Measurements from ENCODE around the gene PKNOX2. TPM values are rescaled to one million over a fixed set of nuclear protein-coding genes. Genes with fewer than 3 reads are reported as not detected.

PKNOX2 gene
- polyA plus RNA-seq, 2 of the 4 experiments (the other 2 are of a cell fraction) = not detected

DNA sequence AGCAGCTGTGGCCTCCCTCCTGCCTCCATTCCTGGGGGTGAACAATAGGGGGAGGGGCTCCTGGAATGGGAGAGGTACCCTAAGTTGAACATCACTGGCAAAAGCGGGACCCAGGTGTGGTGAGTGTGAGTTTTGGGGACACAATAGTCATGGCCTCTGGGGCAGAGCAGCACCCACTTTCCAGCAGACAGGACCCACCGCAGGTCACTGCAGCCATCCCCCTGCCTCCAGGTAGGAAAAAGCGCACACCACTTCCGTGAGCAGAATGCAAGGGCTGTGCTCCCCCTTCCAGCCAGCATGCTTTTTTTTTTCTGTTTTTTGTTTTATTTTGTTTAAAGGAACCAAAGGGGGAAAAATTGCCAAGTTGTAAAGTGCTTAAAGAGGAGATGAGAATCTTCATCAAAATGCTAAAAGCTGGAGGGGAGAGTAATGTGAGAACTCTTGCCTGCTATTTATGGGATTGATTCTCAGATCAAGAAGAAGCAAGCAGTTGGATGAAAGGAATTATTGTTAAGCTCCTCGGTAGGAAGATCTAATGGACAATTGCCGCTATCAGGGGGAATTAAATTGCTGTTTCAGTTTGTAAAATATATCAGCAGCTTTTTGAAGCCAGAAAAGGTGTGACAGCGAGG, 178.7 kb downstream of the PKNOX2 start:
- FAIRE-seq (no peak), DNase-seq (ENCODE audit: low read depth in 1 of 2, low spot score in 1 of 2) (no peak), ATAC-seq (no peak)
- Histone ChIP-seq H3K4me2 (no peak overlapping the region), H3K27ac (no peak overlapping the region), H3K4me3 (no peak overlapping the region), H3K4me1 (no peaks in the 10 kb centered on the region), H3K9me3 (no peaks in the 10 kb centered on the region)
- POLR2A ChIA-PET = no interaction called here
- WGBS (ENCODE audit: missing lambda C conversion rate) = 58% methylated on average over 7 of the region's 7 CpGs
- TF ChIP-seq JUN (IDR thresholded peaks at IDR 0.05) (no peak), EHF (CRISPR knock-in tag; IDR thresholded peaks at IDR 0.05) (no peak), FOXS1 (CRISPR knock-in tag; IDR thresholded peaks at IDR 0.05) (no peak), RARB (CRISPR knock-in tag; IDR thresholded peaks at IDR 0.05) (no peak), MAFK (IDR thresholded peaks at IDR 0.05; ENCODE audit: partially characterized antibody) (no peak), CBX2 (IDR thresholded peaks at IDR 0.05; ENCODE audit: borderline replicate concordance, low read depth) (no peak), PHF8 (IDR thresholded peaks at IDR 0.05; ENCODE audit: borderline replicate concordance, low read depth) (no peak), ESRRA (IDR thresholded peaks at IDR 0.05; ENCODE audit: borderline replicate concordance, low read length) (no peak), FOSL2 (IDR thresholded peaks at IDR 0.05) (no peak), FOSL2 (CRISPR knock-in tag; IDR thresholded peaks at IDR 0.05) (no peak), HOXB13 (CRISPR knock-in tag; IDR thresholded peaks at IDR 0.05; ENCODE audit: low read depth) (no peak), RAD21 (conservative IDR thresholded peaks at IDR 0.05 in 1 of 2, IDR thresholded peaks at IDR 0.05 in 1 of 2) (no peak)
- TF ChIP-seq, protein P1, sequence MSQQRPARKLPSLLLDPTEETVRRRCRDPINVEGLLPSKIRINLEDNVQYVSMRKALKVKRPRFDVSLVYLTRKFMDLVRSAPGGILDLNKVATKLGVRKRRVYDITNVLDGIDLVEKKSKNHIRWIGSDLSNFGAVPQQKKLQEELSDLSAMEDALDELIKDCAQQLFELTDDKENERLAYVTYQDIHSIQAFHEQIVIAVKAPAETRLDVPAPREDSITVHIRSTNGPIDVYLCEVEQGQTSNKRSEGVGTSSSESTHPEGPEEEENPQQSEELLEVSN (IDR thresholded peaks at IDR 0.05; ENCODE audit: borderline replicate concordance, low read depth) = no peak
- TF ChIP-seq, protein P2, sequence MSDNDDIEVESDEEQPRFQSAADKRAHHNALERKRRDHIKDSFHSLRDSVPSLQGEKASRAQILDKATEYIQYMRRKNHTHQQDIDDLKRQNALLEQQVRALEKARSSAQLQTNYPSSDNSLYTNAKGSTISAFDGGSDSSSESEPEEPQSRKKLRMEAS (IDR thresholded peaks at IDR 0.05) = no peak
- TF ChIP-seq, protein P3, sequence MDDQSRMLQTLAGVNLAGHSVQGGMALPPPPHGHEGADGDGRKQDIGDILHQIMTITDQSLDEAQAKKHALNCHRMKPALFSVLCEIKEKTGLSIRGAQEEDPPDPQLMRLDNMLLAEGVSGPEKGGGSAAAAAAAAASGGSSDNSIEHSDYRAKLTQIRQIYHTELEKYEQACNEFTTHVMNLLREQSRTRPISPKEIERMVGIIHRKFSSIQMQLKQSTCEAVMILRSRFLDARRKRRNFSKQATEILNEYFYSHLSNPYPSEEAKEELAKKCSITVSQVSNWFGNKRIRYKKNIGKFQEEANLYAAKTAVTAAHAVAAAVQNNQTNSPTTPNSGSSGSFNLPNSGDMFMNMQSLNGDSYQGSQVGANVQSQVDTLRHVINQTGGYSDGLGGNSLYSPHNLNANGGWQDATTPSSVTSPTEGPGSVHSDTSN (IDR thresholded peaks at IDR 0.05) = no peak
- TF ChIP-seq, protein P4, sequence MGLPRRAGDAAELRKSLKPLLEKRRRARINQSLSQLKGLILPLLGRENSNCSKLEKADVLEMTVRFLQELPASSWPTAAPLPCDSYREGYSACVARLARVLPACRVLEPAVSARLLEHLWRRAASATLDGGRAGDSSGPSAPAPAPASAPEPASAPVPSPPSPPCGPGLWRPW (IDR thresholded peaks at IDR 0.05) = no peak
- CTCF ChIA-PET = interaction anchor here (0.8 to 1.9 kb wide), 3 partner anchors 8 to 65 kb away, joined by 3 to 8 read pairs (median 3); no protein-coding TSS in a partner anchor

DNA sequence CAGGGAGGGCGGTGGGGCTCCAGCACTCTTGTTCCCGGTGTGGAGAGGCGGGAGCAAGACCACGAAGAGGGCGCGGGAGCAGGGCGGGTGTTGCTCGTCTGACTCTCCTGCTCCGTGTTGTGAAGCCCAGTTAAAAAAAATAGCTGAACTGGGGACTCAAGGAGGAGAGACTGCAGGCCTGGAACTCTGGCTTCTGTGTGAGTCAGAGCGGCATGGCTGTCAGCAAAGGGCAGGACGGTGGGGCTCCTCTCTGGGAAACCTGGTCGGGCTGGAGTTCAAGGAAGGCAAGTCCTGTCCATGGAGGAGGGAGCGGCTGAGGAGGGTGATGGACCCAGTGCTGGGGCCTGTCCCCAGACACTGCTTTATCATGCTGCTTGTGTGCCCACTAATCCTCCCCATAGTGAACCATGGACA, 179.2 kb downstream of the PKNOX2 start:
- ChIA-PET CTCF (interaction anchor here (0.8 to 1.5 kb wide), 3 partner anchors 10 to 177 kb away, joined by 3 to 4 read pairs (median 3); no protein-coding TSS in a partner anchor), POLR2A (no interaction called here)
- 57% methylated on average over 13 of the region's 13 CpGs for WGBS (ENCODE audit: missing lambda C conversion rate)
- H3K27ac ChIP-seq = no peak overlapping the region
- FAIRE-seq (no peak), ATAC-seq (no peak), DNase-seq (ENCODE audit: low read depth in 1 of 2, low spot score in 1 of 2) (no peak)
- H3K4me2 ChIP-seq = no peak overlapping the region
- H3K4me3 ChIP-seq = no peak overlapping the region
- no peaks in the 10 kb centered on the region for H3K4me1 ChIP-seq
- no peaks in the 10 kb centered on the region for H3K9me3 ChIP-seq
- TF ChIP-seq TP53 (CRISPR knock-in tag; IDR thresholded peaks at IDR 0.05) (no peak), ZFP36 (IDR thresholded peaks at IDR 0.05; ENCODE audit: borderline replicate concordance, partially characterized antibody) (no peak), CHD2 (IDR thresholded peaks at IDR 0.05; ENCODE audit: low read length, partially characterized antibody) (no peak), TFCP2L1 (CRISPR knock-in tag; IDR thresholded peaks at IDR 0.05) (no peak), RNF2 (IDR thresholded peaks at IDR 0.05; ENCODE audit: borderline replicate concordance, low read depth) (no peak), RFX5 (IDR thresholded peaks at IDR 0.05) (no peak), MAZ (IDR thresholded peaks at IDR 0.05; ENCODE audit: borderline replicate concordance, low read depth, low read length) (no peak), CEBPB (IDR thresholded peaks at IDR 0.05) (no peak), HDAC2 (IDR thresholded peaks at IDR 0.05) (no peak), MAFK (IDR thresholded peaks at IDR 0.05; ENCODE audit: partially characterized antibody) (no peak), CBX2 (IDR thresholded peaks at IDR 0.05; ENCODE audit: borderline replicate concordance, low read depth) (no peak)
- TF ChIP-seq, protein P5, sequence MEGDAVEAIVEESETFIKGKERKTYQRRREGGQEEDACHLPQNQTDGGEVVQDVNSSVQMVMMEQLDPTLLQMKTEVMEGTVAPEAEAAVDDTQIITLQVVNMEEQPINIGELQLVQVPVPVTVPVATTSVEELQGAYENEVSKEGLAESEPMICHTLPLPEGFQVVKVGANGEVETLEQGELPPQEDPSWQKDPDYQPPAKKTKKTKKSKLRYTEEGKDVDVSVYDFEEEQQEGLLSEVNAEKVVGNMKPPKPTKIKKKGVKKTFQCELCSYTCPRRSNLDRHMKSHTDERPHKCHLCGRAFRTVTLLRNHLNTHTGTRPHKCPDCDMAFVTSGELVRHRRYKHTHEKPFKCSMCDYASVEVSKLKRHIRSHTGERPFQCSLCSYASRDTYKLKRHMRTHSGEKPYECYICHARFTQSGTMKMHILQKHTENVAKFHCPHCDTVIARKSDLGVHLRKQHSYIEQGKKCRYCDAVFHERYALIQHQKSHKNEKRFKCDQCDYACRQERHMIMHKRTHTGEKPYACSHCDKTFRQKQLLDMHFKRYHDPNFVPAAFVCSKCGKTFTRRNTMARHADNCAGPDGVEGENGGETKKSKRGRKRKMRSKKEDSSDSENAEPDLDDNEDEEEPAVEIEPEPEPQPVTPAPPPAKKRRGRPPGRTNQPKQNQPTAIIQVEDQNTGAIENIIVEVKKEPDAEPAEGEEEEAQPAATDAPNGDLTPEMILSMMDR (IDR thresholded peaks at IDR 0.05) = no peak
- TF ChIP-seq, protein P6, sequence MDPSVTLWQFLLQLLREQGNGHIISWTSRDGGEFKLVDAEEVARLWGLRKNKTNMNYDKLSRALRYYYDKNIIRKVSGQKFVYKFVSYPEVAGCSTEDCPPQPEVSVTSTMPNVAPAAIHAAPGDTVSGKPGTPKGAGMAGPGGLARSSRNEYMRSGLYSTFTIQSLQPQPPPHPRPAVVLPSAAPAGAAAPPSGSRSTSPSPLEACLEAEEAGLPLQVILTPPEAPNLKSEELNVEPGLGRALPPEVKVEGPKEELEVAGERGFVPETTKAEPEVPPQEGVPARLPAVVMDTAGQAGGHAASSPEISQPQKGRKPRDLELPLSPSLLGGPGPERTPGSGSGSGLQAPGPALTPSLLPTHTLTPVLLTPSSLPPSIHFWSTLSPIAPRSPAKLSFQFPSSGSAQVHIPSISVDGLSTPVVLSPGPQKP (IDR thresholded peaks at IDR 0.05; ENCODE audit: low read depth, low read length) = no peak
- TF ChIP-seq, protein P2 (IDR thresholded peaks at IDR 0.05) = no peak
- TF ChIP-seq, protein P7, sequence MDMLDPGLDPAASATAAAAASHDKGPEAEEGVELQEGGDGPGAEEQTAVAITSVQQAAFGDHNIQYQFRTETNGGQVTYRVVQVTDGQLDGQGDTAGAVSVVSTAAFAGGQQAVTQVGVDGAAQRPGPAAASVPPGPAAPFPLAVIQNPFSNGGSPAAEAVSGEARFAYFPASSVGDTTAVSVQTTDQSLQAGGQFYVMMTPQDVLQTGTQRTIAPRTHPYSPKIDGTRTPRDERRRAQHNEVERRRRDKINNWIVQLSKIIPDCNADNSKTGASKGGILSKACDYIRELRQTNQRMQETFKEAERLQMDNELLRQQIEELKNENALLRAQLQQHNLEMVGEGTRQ (IDR thresholded peaks at IDR 0.05) = no peak
- TF ChIP-seq, protein P8, sequence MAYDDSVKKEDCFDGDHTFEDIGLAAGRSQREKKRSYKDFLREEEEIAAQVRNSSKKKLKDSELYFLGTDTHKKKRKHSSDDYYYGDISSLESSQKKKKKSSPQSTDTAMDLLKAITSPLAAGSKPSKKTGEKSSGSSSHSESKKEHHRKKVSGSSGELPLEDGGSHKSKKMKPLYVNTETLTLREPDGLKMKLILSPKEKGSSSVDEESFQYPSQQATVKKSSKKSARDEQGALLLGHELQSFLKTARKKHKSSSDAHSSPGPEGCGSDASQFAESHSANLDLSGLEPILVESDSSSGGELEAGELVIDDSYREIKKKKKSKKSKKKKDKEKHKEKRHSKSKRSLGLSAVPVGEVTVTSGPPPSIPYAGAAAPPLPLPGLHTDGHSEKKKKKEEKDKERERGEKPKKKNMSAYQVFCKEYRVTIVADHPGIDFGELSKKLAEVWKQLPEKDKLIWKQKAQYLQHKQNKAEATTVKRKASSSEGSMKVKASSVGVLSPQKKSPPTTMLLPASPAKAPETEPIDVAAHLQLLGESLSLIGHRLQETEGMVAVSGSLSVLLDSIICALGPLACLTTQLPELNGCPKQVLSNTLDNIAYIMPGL (CRISPR knock-in tag; IDR thresholded peaks at IDR 0.05; ENCODE audit: borderline replicate concordance) = no peak

Data from A549 (cell line).